HFF-Myc (cell line): ENCODE measurements around the gene NRCAM.

ENCODE experiments used
- DNase-seq: peaks from one replicate; pipeline ENCODE4 v3.0.0-alpha.2; 2011; ENCODE audit warnings: low read depth; ENCODE audit errors: extremely low read depth
- H3K4me3 ChIP-seq: replicated peaks from 2 replicates; pipeline ENCODE4 v1.5.1; 2011; ENCODE audit warnings: low read depth, mild to moderate bottlenecking, control low read depth, low read length
- TF ChIP-seq, protein P1 (sequence below): IDR thresholded peaks from 2 replicates; pipeline ENCODE4 v1.5.1; 2012; ENCODE audit warnings: mild to moderate bottlenecking, low read depth, low read length, control low read depth; ENCODE audit errors: missing control alignments

The NRCAM gene

DNA sequence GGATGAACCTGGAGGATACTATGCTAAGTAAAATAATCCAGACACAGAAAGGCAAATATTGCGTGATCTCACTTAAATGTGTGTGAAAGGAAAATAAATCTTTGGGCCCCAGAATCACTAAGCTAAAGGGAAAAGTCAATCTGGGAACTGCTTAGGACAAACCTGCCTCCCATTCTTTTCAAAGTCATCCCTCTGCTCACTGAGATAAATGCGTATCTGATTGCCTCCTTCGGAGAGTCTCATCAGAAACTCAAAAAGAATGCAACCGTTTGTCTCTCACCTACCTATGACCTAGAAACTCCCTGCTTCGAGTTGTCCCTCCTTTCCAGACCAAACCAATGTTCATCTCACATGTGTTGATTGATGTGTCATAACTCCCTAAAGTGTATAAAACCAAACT lies 286.0 kb downstream of the NRCAM start:
- H3K4me3 ChIP-seq = no peak overlapping the region
- DNase-seq = no peak
- TF ChIP-seq, protein P1, sequence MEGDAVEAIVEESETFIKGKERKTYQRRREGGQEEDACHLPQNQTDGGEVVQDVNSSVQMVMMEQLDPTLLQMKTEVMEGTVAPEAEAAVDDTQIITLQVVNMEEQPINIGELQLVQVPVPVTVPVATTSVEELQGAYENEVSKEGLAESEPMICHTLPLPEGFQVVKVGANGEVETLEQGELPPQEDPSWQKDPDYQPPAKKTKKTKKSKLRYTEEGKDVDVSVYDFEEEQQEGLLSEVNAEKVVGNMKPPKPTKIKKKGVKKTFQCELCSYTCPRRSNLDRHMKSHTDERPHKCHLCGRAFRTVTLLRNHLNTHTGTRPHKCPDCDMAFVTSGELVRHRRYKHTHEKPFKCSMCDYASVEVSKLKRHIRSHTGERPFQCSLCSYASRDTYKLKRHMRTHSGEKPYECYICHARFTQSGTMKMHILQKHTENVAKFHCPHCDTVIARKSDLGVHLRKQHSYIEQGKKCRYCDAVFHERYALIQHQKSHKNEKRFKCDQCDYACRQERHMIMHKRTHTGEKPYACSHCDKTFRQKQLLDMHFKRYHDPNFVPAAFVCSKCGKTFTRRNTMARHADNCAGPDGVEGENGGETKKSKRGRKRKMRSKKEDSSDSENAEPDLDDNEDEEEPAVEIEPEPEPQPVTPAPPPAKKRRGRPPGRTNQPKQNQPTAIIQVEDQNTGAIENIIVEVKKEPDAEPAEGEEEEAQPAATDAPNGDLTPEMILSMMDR = no peak

DNA sequence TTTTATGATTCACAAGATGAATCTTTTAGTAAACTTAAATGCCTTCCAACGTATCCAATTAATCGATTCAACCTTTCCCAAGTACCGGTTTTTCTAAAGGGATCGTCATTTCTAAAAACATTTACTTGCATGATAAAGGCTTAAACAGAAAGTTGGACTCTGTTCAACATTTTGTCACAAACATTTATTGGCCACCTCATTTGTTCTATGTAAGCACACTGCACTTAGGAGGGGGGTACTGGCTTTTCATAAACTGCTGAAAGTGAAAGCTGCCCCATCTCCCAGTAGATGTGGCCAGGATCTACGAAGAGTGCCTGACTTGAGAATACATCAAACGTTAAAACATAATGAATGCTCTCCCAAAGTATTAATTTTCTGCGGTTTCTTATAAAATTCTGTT lies 288.8 kb downstream of the NRCAM start:
- no peak overlapping the region for H3K4me3 ChIP-seq
- TF ChIP-seq, protein P1 = no peak
- no peak for DNase-seq

DNA sequence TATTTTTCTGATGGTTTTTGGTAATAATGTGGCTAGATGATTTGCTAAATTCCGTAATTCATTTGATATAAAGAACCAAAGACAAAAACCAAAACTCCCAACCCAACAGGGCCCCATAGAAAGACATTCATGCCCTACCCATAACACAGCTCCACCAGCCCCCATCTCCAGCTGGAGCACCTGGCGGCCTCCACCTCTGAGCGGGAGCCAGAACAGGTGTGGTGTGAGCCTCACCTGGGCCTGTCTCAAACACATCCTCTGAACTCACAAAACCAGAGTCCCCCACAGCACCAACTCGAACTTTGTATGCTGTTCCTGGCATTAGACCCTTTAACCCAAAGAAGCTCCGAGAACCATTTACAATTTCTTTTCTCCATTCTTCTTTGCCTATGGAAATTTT lies 289.5 kb downstream of the NRCAM start:
- TF ChIP-seq, protein P1 = no peak
- no peak for DNase-seq
- no peak overlapping the region for H3K4me3 ChIP-seq

DNA sequence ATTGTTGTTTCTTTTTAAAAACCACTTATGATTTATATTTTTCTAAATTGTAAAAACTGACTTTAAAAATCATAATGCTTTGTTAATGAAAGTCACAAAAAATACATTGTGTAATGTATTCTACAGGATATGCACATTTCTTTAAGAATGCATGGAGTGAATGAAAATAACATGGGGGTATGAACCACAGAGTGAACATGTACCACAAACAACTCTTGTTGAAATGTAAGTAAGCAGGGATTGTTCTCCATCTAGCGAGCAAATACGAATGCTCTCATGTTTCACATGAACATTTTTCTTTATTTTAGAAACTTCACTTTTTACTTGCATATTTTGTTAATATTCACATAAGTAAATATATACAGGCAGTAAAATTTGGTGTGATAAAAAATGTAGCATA lies 290.5 kb downstream of the NRCAM start:
- TF ChIP-seq, protein P1 = no peak
- no peak for DNase-seq

DNA sequence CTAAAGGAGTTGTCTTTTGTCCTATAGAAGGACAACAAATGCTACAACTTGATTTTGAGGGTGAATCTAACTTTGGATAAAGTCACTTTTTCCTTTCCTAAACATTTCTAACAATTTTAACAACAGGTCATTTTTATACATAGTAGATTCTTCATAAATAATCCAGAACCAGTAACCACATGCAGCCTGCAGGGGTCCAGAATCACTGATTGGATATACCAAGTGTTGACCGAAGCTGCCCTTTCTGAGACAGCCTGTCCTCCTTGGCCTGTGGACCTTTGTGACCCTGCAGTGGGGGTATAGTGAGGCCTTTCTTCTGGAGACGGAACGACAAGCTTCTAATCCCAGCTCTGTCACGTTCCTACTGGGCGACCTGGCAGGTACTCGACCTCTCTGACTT lies 291.3 kb downstream of the NRCAM start:
- DNase-seq = no peak
- TF ChIP-seq, protein P1 = no peak
- H3K4me3 ChIP-seq = no peak overlapping the region

More for the DNA sequence above, 290.5 kb downstream of the NRCAM start:
- H3K4me3 ChIP-seq = no peak overlapping the region

DNA sequence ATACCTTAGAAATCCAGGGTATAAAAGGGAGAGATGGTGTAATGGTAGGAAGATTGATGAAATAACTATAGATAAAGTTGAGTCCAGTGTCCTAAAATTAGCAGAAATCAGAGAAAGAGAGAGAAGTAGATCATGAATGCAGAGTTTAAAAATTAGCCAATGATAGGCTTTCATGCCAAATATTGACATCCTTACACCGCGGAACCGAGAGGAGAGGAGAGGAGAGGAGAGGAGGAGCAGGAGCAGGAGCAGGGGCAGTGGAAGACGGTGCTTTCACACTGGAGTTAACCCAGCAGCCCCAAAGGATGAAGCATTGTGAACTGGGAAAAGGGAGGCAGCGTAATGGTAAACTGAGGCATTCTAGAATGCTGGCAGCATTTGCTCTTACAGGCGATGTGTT lies 291.9 kb downstream of the NRCAM start:
- TF ChIP-seq, protein P1 = no peak
- DNase-seq = no peak
- no peak overlapping the region for H3K4me3 ChIP-seq

DNA sequence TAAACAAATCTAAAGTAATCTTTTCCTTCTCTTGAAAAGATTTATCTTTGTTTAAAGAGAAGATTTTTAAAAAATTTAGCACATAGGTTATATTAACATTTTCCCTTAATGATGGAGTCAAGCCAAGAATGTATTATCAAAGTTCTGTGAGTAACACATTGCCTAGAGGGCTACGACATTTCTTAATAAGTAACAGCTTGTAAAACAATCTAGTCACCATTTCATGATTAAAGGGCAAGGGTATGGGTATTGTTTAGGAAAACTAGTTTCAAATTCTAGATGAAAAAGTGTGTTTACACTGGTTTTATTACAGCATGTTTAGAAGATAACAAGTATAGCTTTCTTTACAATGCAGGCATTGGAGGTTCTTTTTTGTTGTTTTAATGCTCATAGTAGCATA lies 297.5 kb downstream of the NRCAM start:
- no peak for DNase-seq
- TF ChIP-seq, protein P1 = no peak
- no peak overlapping the region for H3K4me3 ChIP-seq
